WTC11 (cell line): Measurements from ENCODE around the gene AK5. TPM values are rescaled to one million over a fixed set of nuclear protein-coding genes. Genes with fewer than 3 reads are reported as not detected.

Experiments
- ATAC-seq: fragments of 200-7000 bp; cut with Tn5 transposase; 2 replicates; pipeline ENCODE4 v1.10.0; 2021; ENCODE audit warnings: mild to moderate bottlenecking, moderate library complexity
- CTCF ChIA-PET: fragments of 300-600 bp; sonication (Branson Sonifier 250); formaldehyde crosslinking; loops from one replicate; lab custom pipeline; 2021; ENCODE audit warnings: antibody characterized with exemption; lab: Charles Lee
- POLR2A ChIA-PET: fragments of 350-600 bp; sonication (Branson Sonifier 250); formaldehyde crosslinking; loops from one replicate; lab custom pipeline; 2021; ENCODE audit warnings: antibody characterized with exemption; lab: Charles Lee
- DNase-seq: peaks from one replicate; pipeline ENCODE4 v3.0.0; 2021; ENCODE audit warnings: low spot score
- H3K27ac Mint-ChIP-seq: 2 replicates; pipeline ENCODE4 v1.8.0; 2021; ENCODE audit warnings: mixed read lengths
- H3K27me3 Mint-ChIP-seq: 2 replicates; pipeline ENCODE4 v1.8.0; 2021; ENCODE audit warnings: low read depth, mild to moderate bottlenecking, moderate library complexity, mixed read lengths
- H3K36me3 Mint-ChIP-seq: 2 replicates; pipeline ENCODE4 v1.8.0; 2021; ENCODE audit warnings: mixed read lengths
- H3K4me1 Mint-ChIP-seq: 2 replicates; pipeline ENCODE4 v1.8.0; 2022; ENCODE audit warnings: mixed read lengths
- H3K4me3 Mint-ChIP-seq: 2 replicates; pipeline ENCODE4 v1.8.0; 2021; ENCODE audit warnings: mild to moderate bottlenecking, moderate library complexity, mixed read lengths
- H3K9me3 Mint-ChIP-seq: 2 replicates; pipeline ENCODE4 v1.8.0; 2021; ENCODE audit warnings: mixed read lengths
- CBFB ChIP-seq: sonication (generic); formaldehyde crosslinking; IDR thresholded peaks from 2 replicates; pipeline ENCODE4 v1.8.1; 2022; ENCODE audit warnings: mild to moderate bottlenecking, low read depth, missing genetic modification reagents
- ESRRA ChIP-seq: sonication (generic); formaldehyde crosslinking; IDR thresholded peaks from 2 replicates; pipeline ENCODE4 v1.8.1; 2022; ENCODE audit warnings: mild to moderate bottlenecking, missing genetic modification reagents, borderline replicate concordance
- FOXK1 ChIP-seq: sonication (generic); formaldehyde crosslinking; IDR thresholded peaks from 2 replicates; pipeline ENCODE4 v1.8.0; 2022; ENCODE audit warnings: mild to moderate bottlenecking, moderate library complexity, missing genetic modification reagents
- GTF2I ChIP-seq: fragments of 250-450 bp; sonication (Bioruptor Pico); conservative IDR thresholded peaks from 2 replicates; pipeline ENCODE4 v1.4.0; 2021; ENCODE audit warnings: mild to moderate bottlenecking
- NR1H2 ChIP-seq: sonication (generic); formaldehyde crosslinking; IDR thresholded peaks from 2 replicates; pipeline ENCODE4 v1.9.0; 2021; ENCODE audit warnings: mild to moderate bottlenecking, moderate library complexity, missing genetic modification reagents
- OVOL2 ChIP-seq: fragments of 250-450 bp; sonication (Bioruptor Pico); IDR thresholded peaks from 2 replicates; pipeline ENCODE4 v1.9.0; 2021; ENCODE audit warnings: mild to moderate bottlenecking, borderline replicate concordance
- RORB ChIP-seq: fragments of 250-450 bp; sonication (Bioruptor Pico); IDR thresholded peaks from 2 replicates; pipeline ENCODE4 v1.9.0; 2021; ENCODE audit warnings: mild to moderate bottlenecking
- USF2 ChIP-seq: sonication (generic); formaldehyde crosslinking; IDR thresholded peaks from 2 replicates; pipeline ENCODE4 v1.8.1; 2023; ENCODE audit warnings: mild to moderate bottlenecking, missing genetic modification reagents, moderate library complexity
- ZNF263 ChIP-seq: sonication (generic); formaldehyde crosslinking; IDR thresholded peaks from 2 replicates; pipeline ENCODE4 v1.8.1; 2022; ENCODE audit warnings: low read depth, mild to moderate bottlenecking, moderate library complexity, missing genetic modification reagents
- ZNF396 ChIP-seq: fragments of 250-450 bp; sonication (Bioruptor Pico); IDR thresholded peaks from 2 replicates; pipeline ENCODE4 v1.8.0; 2021; ENCODE audit warnings: mild to moderate bottlenecking, moderate library complexity, borderline replicate concordance
- ZSCAN18 ChIP-seq: fragments of 250-450 bp; sonication (Bioruptor Pico); IDR thresholded peaks from 2 replicates; pipeline ENCODE4 v2.1.2; 2022; ENCODE audit warnings: mild to moderate bottlenecking, moderate library complexity
- total RNA-seq: library from RNA; stranded (reverse); gene quantifications from 3 replicates; pipeline ENCODE4 v1.2.3, GENCODE V29; 2021
- TF ChIP-seq, protein P1 (sequence below): sonication (generic); formaldehyde crosslinking; IDR thresholded peaks from 2 replicates; pipeline ENCODE4 v1.8.1; 2022; ENCODE audit warnings: low read depth, missing genetic modification reagents, borderline replicate concordance
- TF ChIP-seq, protein P2 (sequence below): sonication (generic); formaldehyde crosslinking; IDR thresholded peaks from 2 replicates; pipeline ENCODE4 v1.8.0; 2022; ENCODE audit warnings: missing genetic modification reagents
- TF ChIP-seq, protein P3 (sequence below): sonication (generic); formaldehyde crosslinking; IDR thresholded peaks from 2 replicates; pipeline ENCODE4 v1.8.0; 2023; ENCODE audit warnings: missing genetic modification reagents, mild to moderate bottlenecking, borderline replicate concordance
- TF ChIP-seq, protein P4 (sequence below): fragments of 250-450 bp; sonication (Bioruptor Pico); IDR thresholded peaks from 2 replicates; pipeline ENCODE4 v1.9.0; 2021; ENCODE audit warnings: mild to moderate bottlenecking
- TF ChIP-seq, protein P5 (sequence below): sonication (generic); formaldehyde crosslinking; IDR thresholded peaks from 2 replicates; pipeline ENCODE4 v1.8.0; 2022; ENCODE audit warnings: mild to moderate bottlenecking, missing genetic modification reagents

AK5 gene
- total RNA-seq, 1 experiment from 2014 or later, result 3.0 TPM

- no peak for TF ChIP-seq RORB
- no peak for TF ChIP-seq ZNF263
Measured at GRCh38 chr1:77585610-77586314, 303.9 kb downstream of the AK5 start (continued).

- no peak for ATAC-seq
- TF ChIP-seq, protein P1, sequence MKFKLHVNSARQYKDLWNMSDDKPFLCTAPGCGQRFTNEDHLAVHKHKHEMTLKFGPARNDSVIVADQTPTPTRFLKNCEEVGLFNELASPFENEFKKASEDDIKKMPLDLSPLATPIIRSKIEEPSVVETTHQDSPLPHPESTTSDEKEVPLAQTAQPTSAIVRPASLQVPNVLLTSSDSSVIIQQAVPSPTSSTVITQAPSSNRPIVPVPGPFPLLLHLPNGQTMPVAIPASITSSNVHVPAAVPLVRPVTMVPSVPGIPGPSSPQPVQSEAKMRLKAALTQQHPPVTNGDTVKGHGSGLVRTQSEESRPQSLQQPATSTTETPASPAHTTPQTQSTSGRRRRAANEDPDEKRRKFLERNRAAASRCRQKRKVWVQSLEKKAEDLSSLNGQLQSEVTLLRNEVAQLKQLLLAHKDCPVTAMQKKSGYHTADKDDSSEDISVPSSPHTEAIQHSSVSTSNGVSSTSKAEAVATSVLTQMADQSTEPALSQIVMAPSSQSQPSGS (CRISPR knock-in tag), result no peak
- no peak for TF ChIP-seq ZSCAN18 (CRISPR knock-in tag)
- TF ChIP-seq, protein P2, sequence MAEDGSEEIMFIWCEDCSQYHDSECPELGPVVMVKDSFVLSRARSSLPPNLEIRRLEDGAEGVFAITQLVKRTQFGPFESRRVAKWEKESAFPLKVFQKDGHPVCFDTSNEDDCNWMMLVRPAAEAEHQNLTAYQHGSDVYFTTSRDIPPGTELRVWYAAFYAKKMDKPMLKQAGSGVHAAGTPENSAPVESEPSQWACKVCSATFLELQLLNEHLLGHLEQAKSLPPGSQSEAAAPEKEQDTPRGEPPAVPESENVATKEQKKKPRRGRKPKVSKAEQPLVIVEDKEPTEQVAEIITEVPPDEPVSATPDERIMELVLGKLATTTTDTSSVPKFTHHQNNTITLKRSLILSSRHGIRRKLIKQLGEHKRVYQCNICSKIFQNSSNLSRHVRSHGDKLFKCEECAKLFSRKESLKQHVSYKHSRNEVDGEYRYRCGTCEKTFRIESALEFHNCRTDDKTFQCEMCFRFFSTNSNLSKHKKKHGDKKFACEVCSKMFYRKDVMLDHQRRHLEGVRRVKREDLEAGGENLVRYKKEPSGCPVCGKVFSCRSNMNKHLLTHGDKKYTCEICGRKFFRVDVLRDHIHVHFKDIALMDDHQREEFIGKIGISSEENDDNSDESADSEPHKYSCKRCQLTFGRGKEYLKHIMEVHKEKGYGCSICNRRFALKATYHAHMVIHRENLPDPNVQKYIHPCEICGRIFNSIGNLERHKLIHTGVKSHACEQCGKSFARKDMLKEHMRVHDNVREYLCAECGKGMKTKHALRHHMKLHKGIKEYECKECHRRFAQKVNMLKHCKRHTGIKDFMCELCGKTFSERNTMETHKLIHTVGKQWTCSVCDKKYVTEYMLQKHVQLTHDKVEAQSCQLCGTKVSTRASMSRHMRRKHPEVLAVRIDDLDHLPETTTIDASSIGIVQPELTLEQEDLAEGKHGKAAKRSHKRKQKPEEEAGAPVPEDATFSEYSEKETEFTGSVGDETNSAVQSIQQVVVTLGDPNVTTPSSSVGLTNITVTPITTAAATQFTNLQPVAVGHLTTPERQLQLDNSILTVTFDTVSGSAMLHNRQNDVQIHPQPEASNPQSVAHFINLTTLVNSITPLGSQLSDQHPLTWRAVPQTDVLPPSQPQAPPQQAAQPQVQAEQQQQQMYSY (CRISPR knock-in tag), result no peak
- TF ChIP-seq, protein P3, sequence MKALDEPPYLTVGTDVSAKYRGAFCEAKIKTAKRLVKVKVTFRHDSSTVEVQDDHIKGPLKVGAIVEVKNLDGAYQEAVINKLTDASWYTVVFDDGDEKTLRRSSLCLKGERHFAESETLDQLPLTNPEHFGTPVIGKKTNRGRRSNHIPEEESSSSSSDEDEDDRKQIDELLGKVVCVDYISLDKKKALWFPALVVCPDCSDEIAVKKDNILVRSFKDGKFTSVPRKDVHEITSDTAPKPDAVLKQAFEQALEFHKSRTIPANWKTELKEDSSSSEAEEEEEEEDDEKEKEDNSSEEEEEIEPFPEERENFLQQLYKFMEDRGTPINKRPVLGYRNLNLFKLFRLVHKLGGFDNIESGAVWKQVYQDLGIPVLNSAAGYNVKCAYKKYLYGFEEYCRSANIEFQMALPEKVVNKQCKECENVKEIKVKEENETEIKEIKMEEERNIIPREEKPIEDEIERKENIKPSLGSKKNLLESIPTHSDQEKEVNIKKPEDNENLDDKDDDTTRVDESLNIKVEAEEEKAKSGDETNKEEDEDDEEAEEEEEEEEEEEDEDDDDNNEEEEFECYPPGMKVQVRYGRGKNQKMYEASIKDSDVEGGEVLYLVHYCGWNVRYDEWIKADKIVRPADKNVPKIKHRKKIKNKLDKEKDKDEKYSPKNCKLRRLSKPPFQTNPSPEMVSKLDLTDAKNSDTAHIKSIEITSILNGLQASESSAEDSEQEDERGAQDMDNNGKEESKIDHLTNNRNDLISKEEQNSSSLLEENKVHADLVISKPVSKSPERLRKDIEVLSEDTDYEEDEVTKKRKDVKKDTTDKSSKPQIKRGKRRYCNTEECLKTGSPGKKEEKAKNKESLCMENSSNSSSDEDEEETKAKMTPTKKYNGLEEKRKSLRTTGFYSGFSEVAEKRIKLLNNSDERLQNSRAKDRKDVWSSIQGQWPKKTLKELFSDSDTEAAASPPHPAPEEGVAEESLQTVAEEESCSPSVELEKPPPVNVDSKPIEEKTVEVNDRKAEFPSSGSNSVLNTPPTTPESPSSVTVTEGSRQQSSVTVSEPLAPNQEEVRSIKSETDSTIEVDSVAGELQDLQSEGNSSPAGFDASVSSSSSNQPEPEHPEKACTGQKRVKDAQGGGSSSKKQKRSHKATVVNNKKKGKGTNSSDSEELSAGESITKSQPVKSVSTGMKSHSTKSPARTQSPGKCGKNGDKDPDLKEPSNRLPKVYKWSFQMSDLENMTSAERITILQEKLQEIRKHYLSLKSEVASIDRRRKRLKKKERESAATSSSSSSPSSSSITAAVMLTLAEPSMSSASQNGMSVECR (CRISPR knock-in tag), result no peak
- no peak for TF ChIP-seq NR1H2 (CRISPR knock-in tag)
- no peak for TF ChIP-seq CBFB
- TF ChIP-seq, protein P4, sequence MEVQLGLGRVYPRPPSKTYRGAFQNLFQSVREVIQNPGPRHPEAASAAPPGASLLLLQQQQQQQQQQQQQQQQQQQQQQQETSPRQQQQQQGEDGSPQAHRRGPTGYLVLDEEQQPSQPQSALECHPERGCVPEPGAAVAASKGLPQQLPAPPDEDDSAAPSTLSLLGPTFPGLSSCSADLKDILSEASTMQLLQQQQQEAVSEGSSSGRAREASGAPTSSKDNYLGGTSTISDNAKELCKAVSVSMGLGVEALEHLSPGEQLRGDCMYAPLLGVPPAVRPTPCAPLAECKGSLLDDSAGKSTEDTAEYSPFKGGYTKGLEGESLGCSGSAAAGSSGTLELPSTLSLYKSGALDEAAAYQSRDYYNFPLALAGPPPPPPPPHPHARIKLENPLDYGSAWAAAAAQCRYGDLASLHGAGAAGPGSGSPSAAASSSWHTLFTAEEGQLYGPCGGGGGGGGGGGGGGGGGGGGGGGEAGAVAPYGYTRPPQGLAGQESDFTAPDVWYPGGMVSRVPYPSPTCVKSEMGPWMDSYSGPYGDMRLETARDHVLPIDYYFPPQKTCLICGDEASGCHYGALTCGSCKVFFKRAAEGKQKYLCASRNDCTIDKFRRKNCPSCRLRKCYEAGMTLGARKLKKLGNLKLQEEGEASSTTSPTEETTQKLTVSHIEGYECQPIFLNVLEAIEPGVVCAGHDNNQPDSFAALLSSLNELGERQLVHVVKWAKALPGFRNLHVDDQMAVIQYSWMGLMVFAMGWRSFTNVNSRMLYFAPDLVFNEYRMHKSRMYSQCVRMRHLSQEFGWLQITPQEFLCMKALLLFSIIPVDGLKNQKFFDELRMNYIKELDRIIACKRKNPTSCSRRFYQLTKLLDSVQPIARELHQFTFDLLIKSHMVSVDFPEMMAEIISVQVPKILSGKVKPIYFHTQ (CRISPR knock-in tag), result no peak
- TF ChIP-seq ESRRA (CRISPR knock-in tag), result no peak
- TF ChIP-seq, protein P5, sequence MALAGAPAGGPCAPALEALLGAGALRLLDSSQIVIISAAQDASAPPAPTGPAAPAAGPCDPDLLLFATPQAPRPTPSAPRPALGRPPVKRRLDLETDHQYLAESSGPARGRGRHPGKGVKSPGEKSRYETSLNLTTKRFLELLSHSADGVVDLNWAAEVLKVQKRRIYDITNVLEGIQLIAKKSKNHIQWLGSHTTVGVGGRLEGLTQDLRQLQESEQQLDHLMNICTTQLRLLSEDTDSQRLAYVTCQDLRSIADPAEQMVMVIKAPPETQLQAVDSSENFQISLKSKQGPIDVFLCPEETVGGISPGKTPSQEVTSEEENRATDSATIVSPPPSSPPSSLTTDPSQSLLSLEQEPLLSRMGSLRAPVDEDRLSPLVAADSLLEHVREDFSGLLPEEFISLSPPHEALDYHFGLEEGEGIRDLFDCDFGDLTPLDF (CRISPR knock-in tag), result no peak
- TF ChIP-seq GTF2I (CRISPR knock-in tag), result no peak
- no peak for TF ChIP-seq ZNF396
- TF ChIP-seq FOXK1, result no peak
- no peak for TF ChIP-seq USF2 (CRISPR knock-in tag)
- no peak for TF ChIP-seq OVOL2 (CRISPR knock-in tag)
- TF ChIP-seq, all 79 proteins: peak for 0
- no peak for DNase-seq
- no peaks in the 10 kb centered on the region for H3K36me3 Mint-ChIP-seq
- H3K4me3 Mint-ChIP-seq, result no peak overlapping the region
- H3K27ac Mint-ChIP-seq, result no peak overlapping the region
- no peaks in the 10 kb centered on the region for H3K4me1 Mint-ChIP-seq
- ChIA-PET POLR2A (interaction anchor here (0.6 kb wide), 1 partner anchor 1053 kb away, joined by 4 read pairs; no protein-coding TSS in a partner anchor), CTCF (no interaction called here)
- H3K27me3 Mint-ChIP-seq, result no peaks in the 10 kb centered on the region
- no peaks in the 10 kb centered on the region for H3K9me3 Mint-ChIP-seq
Measured at GRCh38 chr1:77589231-77589630, 307.4 kb downstream of the AK5 start.
